ENCODE results near the gene PEDS1. TPM values are rescaled to one million over a fixed set of nuclear protein-coding genes. Genes with fewer than 3 reads are reported as not detected.
A peak's percentile ranks its signal among the peaks of the same experiment; 100 is the strongest.

The PEDS1 gene
- total and polyA plus RNA-seq, 2 experiments from 2014 or later, result 36.9 to 37.2 TPM

GRCh38 chr20:50113420-50114224 is 39.9 kb downstream of the PEDS1 start:
- TF ChIP-seq CTCF (IDR thresholded peaks at IDR 0.05; ENCODE audit: low read depth, low read length), result no peak
- Histone ChIP-seq H3K27ac (peak overlapping the region; percentile 96), H3K36me3 (no peaks in the 10 kb centered on the region), H3K9me3 (ENCODE audit: low read depth) (no peaks in the 10 kb centered on the region), H3K4me1 (ENCODE audit: low read depth) (peaks cover 36% of the 10 kb centered on the region), H3K4me3 (peak overlapping the region; percentile 98), H3K27me3 (no peaks in the 10 kb centered on the region)
- DNase-seq (ENCODE audit: low read depth in 1 of 2, low spot score in 1 of 2), result no peak

GRCh38 chr20:50112512-50113419 is 40.8 kb downstream of the PEDS1 start, which contains the start of gene UBE2V1:
TSS of gene UBE2V1 (minus strand) at chr20:50113150. CDS start at chr20:50113128, 22 bp downstream.
- no peaks in the 10 kb centered on the region for H3K36me3 ChIP-seq
- DNase-seq (ENCODE audit: low read depth in 1 of 2, low spot score in 1 of 2), result peak; percentile 89 to 93
- no peaks in the 10 kb centered on the region for H3K27me3 ChIP-seq
- TF ChIP-seq CTCF (IDR thresholded peaks at IDR 0.05; ENCODE audit: low read depth, low read length), result peak; percentile 42
- peak within 1 kb of the TSS; percentile 98 for H3K4me3 ChIP-seq
- peaks cover 44% of the 10 kb centered on the region for H3K4me1 ChIP-seq (ENCODE audit: low read depth)
- no peaks in the 10 kb centered on the region for H3K9me3 ChIP-seq (ENCODE audit: low read depth)
- peak within 1 kb of the TSS; percentile 96 for H3K27ac ChIP-seq

GRCh38 chr20:50111829-50112495 is 41.6 kb downstream of the PEDS1 start:
- Histone ChIP-seq H3K27me3 (no peaks in the 10 kb centered on the region), H3K4me3 (peak overlapping the region; percentile 98), H3K36me3 (no peaks in the 10 kb centered on the region), H3K27ac (peak overlapping the region; percentile 75), H3K9me3 (ENCODE audit: low read depth) (no peaks in the 10 kb centered on the region), H3K4me1 (ENCODE audit: low read depth) (peaks cover 53% of the 10 kb centered on the region)
- DNase-seq (ENCODE audit: low read depth in 1 of 2, low spot score in 1 of 2), result no peak
- TF ChIP-seq CTCF (IDR thresholded peaks at IDR 0.05; ENCODE audit: low read depth, low read length), result no peak

- Histone ChIP-seq H3K4me1 (ENCODE audit: low read depth) (peaks cover 54% of the 10 kb centered on the region), H3K36me3 (no peaks in the 10 kb centered on the region), H3K27ac (peak overlapping the region; percentile 75), H3K27me3 (no peaks in the 10 kb centered on the region), H3K4me3 (peak overlapping the region; percentile 98), H3K9me3 (ENCODE audit: low read depth) (no peaks in the 10 kb centered on the region)
- TF ChIP-seq CTCF (IDR thresholded peaks at IDR 0.05; ENCODE audit: low read depth, low read length), result no peak
- peak in 1 of 2 donors; percentile 38 for DNase-seq (ENCODE audit: low read depth in 1 of 2, low spot score in 1 of 2)
These were observed 42.2 kb downstream of the PEDS1 start for GRCh38 chr20:50111120-50111828.
